IPS-18c (cell line): ENCODE results near the gene ARHGAP6.
"Not testable (repeated sequence)": the region's sequence is repeated elsewhere in the genome, so short reads cannot be mapped to it uniquely, and the experiment has no call there.

Source experiments
- H3K4me3 ChIP-seq: 2 replicates; pipeline ENCODE4 v1.7.0; 2013; ENCODE audit warnings: low read depth, mild to moderate bottlenecking, low read length, moderate library complexity; ENCODE audit not compliant: insufficient read depth
- H3K9me3 ChIP-seq: one replicate; pipeline ENCODE4 v1.6.1; 2013; ENCODE audit warnings: mild to moderate bottlenecking, low read length, moderate library complexity; ENCODE audit not compliant: control insufficient read depth, insufficient read depth

The ARHGAP6 gene

GRCh38 chrX:11551151-11551550, 114.6 kb downstream of the ARHGAP6 start:
- Histone ChIP-seq H3K4me3 (no peak overlapping the region), H3K9me3 (peaks cover 6% of the 10 kb centered on the region)

- Histone ChIP-seq H3K4me3 (no peak overlapping the region), H3K9me3 (peaks cover 6% of the 10 kb centered on the region)
Measured at GRCh38 chrX:11546917-11547316, 118.8 kb downstream of the ARHGAP6 start.

- Histone ChIP-seq H3K9me3 (peaks cover 4% of the 10 kb centered on the region), H3K4me3 (no peak overlapping the region)
Measured at GRCh38 chrX:11543249-11543648, 122.5 kb downstream of the ARHGAP6 start.

GRCh38 chrX:11541510-11541909, 124.2 kb downstream of the ARHGAP6 start:
- H3K9me3 ChIP-seq, result peaks cover 3% of the 10 kb centered on the region
- H3K4me3 ChIP-seq, result no peak overlapping the region

GRCh38 chrX:11540532-11541377, 125.0 kb downstream of the ARHGAP6 start:
- H3K9me3 ChIP-seq, result peaks cover 2% of the 10 kb centered on the region
- no peak overlapping the region for H3K4me3 ChIP-seq

- no peak overlapping the region for H3K4me3 ChIP-seq
- peaks cover 2% of the 10 kb centered on the region for H3K9me3 ChIP-seq
Measured at GRCh38 chrX:11537141-11537540, 128.6 kb downstream of the ARHGAP6 start.

- Histone ChIP-seq H3K4me3 (no peak overlapping the region), H3K9me3 (peaks cover 2% of the 10 kb centered on the region)
Measured at GRCh38 chrX:11535156-11535919, 130.4 kb downstream of the ARHGAP6 start.

GRCh38 chrX:11533199-11533651, 132.5 kb downstream of the ARHGAP6 start:
- H3K4me3 ChIP-seq, result no peak overlapping the region

GRCh38 chrX:11532291-11533078, 133.2 kb downstream of the ARHGAP6 start:
- no peak overlapping the region for H3K4me3 ChIP-seq
- no peaks in the 10 kb centered on the region for H3K9me3 ChIP-seq

More at GRCh38 chrX:11533199-11533651, 132.5 kb downstream of the ARHGAP6 start:
- H3K9me3 ChIP-seq, result no peaks in the 10 kb centered on the region

- H3K4me3 ChIP-seq, result no peak overlapping the region
- no peaks in the 10 kb centered on the region for H3K9me3 ChIP-seq
Measured at GRCh38 chrX:11531226-11531625, 134.5 kb downstream of the ARHGAP6 start.

- no peak overlapping the region for H3K4me3 ChIP-seq
- H3K9me3 ChIP-seq, result no peaks in the 10 kb centered on the region
Measured at GRCh38 chrX:11530621-11531020, 135.1 kb downstream of the ARHGAP6 start.

- Histone ChIP-seq H3K4me3 (no peak overlapping the region), H3K9me3 (no peaks in the 10 kb centered on the region)
Measured at GRCh38 chrX:11528623-11529022, 137.1 kb downstream of the ARHGAP6 start.

GRCh38 chrX:11525685-11526084, 140.0 kb downstream of the ARHGAP6 start:
- H3K4me3 ChIP-seq, result no peak overlapping the region

GRCh38 chrX:11519234-11519633, 146.5 kb downstream of the ARHGAP6 start:
- not testable (repeated sequence) for H3K4me3 ChIP-seq, H3K9me3 ChIP-seq

More at GRCh38 chrX:11525685-11526084, 140.0 kb downstream of the ARHGAP6 start:
- H3K9me3 ChIP-seq, result no peaks in the 10 kb centered on the region

- peaks cover 3% of the 10 kb centered on the region for H3K9me3 ChIP-seq
- H3K4me3 ChIP-seq, result no peak overlapping the region
Measured at GRCh38 chrX:11509786-11510185, 155.9 kb downstream of the ARHGAP6 start.

- peaks cover 3% of the 10 kb centered on the region for H3K9me3 ChIP-seq
- no peak overlapping the region for H3K4me3 ChIP-seq
Measured at GRCh38 chrX:11504234-11504633, 161.5 kb downstream of the ARHGAP6 start.
